ENCODE results near the gene KPNA4. TPM values are rescaled to one million over a fixed set of nuclear protein-coding genes. Genes with fewer than 3 reads are reported as not detected.

The KPNA4 gene
- total and polyA plus RNA-seq, 8 donors: 47.2 to 64.2 (median 58.6) TPM

GRCh38 chr3:160544844-160545503 is 20.4 kb downstream of the KPNA4 start:
- no peaks in the 10 kb centered on the region for H3K36me3 ChIP-seq
- no peak overlapping the region for H3K4me3 ChIP-seq
- H3K27me3 ChIP-seq: no peaks in the 10 kb centered on the region
- no peak for TF ChIP-seq CTCF (IDR thresholded peaks at IDR 0.05)
- intact Hi-C loops (cut with DNase I): no loop called here
- DNase-seq: peak in 1 of 4 donors; percentile 4
- H3K9me3 ChIP-seq: no peaks in the 10 kb centered on the region
- H3K4me1 ChIP-seq: peaks cover 0 to 25% of the 10 kb centered on the region in 2 donors
- no peak overlapping the region for H3K27ac ChIP-seq
- ATAC-seq: no peak

GRCh38 chr3:160540551-160540950 is 24.8 kb downstream of the KPNA4 start:
- DNase-seq (no peak), ATAC-seq (no peak)
- no peak for TF ChIP-seq CTCF (IDR thresholded peaks at IDR 0.05)
- no peak overlapping the region for H3K27ac ChIP-seq
- no peaks in the 10 kb centered on the region for H3K9me3 ChIP-seq
- no peak overlapping the region for H3K4me3 ChIP-seq
- intact Hi-C loops (cut with DNase I): no loop called here
- no peaks in the 10 kb centered on the region for H3K27me3 ChIP-seq
- H3K4me1 ChIP-seq: peaks cover 0 to 18% of the 10 kb centered on the region in 2 donors
- peaks cover 0 to 3% of the 10 kb centered on the region in 2 donors for H3K36me3 ChIP-seq

- no peaks in the 10 kb centered on the region for H3K27me3 ChIP-seq
- intact Hi-C loops (cut with DNase I): no loop called here
- ATAC-seq (no peak), DNase-seq (no peak)
- TF ChIP-seq CTCF (IDR thresholded peaks at IDR 0.05): no peak
- no peaks in the 10 kb centered on the region for H3K9me3 ChIP-seq
- H3K4me3 ChIP-seq: no peak overlapping the region
- peaks cover 0 to 12% of the 10 kb centered on the region in 2 donors for H3K4me1 ChIP-seq
- peaks cover 0 to 19% of the 10 kb centered on the region in 2 donors for H3K36me3 ChIP-seq
- H3K27ac ChIP-seq: no peak overlapping the region
Observed at GRCh38 chr3:160538895-160539294, 26.5 kb downstream of the KPNA4 start.

GRCh38 chr3:160537729-160538128 is 27.6 kb downstream of the KPNA4 start:
- Histone ChIP-seq H3K27ac (no peak overlapping the region), H3K9me3 (no peaks in the 10 kb centered on the region), H3K4me1 (peaks cover 0 to 11% of the 10 kb centered on the region in 2 donors), H3K4me3 (no peak overlapping the region), H3K36me3 (peaks cover 0 to 31% of the 10 kb centered on the region in 2 donors), H3K27me3 (no peaks in the 10 kb centered on the region)
- DNase-seq (no peak), ATAC-seq (no peak)
- intact Hi-C loops (cut with DNase I): no loop called here
- TF ChIP-seq CTCF (IDR thresholded peaks at IDR 0.05): no peak

- H3K4me3 ChIP-seq: no peak overlapping the region
- no peak for TF ChIP-seq CTCF (IDR thresholded peaks at IDR 0.05)
- no peak for ATAC-seq
- H3K27me3 ChIP-seq: no peaks in the 10 kb centered on the region
- H3K36me3 ChIP-seq: peaks cover 3 to 83% of the 10 kb centered on the region in 2 donors
- intact Hi-C loops (cut with DNase I): no loop called here
- H3K9me3 ChIP-seq: no peaks in the 10 kb centered on the region
- DNase-seq: no peak
- no peaks in the 10 kb centered on the region for H3K4me1 ChIP-seq
- H3K27ac ChIP-seq: no peak overlapping the region
Observed at GRCh38 chr3:160532371-160532770, 33.0 kb downstream of the KPNA4 start.

Data from left lung (tissue), 10 donors.